NCI-H2107 treated with DMSO at 0.1 percent for 48 hours (cell line): Measurements from ENCODE around the gene ABCB4.
"Not testable (repeated sequence)": the region's sequence is repeated elsewhere in the genome, so short reads cannot be mapped to it uniquely, and the experiment has no call there.

Source experiments
- DNase-seq: peaks from one replicate; lab custom pipeline; 2025; ENCODE audit not compliant: unreplicated experiment; lab: John Stamatoyannopoulos, UW

ABCB4 gene

DNA sequence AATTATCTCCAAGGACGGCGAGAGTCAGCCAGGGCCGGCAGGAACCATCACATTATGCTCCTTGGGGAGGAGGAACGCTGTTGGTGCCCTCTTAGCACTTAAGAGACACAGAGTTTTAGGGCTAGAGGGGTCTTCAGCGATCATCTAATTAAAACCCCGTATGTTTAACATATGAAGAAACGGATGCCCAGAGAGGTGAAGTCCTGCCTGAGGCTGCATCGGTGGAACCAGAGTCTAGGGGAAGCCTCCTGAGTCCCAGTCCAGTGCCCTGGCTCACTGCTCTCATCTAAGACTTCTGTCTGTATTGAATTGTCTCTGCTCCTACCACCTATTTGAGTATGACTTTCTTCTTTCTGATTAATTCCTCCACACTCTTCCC, 688 bp upstream of the ABCB4 start:
- DNase-seq = no peak

DNA sequence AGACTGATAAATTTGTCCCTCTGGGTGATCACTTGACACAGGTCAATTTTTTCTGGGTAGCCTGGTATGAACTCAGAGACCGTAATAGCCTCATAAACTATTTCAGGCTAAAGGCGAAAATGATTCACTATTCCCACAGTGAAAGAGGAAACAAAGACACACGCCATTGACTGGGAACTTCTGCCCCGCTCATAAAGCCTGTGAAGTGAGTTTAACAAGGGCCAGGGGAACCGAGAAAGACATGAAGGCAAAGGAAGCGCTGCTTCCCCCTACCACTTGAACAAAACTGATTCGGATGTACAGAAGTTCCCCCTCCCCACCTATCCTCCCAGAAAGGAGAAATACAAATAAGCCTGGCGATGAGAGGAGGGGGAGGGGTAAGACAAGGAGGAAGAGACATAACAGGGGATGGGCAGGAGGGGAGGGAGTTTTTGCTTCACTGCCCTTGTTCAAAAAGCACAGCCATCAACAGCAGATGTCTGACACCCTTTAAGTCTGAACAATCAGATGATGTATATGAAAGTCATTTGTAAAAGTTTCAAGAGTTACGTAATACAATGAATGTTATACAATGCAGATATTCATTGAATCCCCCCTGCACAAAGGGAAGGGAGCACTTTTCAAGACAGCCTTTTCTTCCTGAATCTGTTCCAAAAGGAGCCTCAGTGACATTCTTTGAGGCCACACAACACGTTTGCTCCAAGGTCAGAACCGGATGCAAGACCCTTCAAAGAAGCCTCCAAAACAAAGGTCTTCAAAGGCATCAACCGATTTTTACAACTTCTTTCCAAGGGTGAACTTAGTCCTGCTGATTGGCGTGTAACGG, 734 bp downstream of the ABCB4 start:
- no peak for DNase-seq

DNA sequence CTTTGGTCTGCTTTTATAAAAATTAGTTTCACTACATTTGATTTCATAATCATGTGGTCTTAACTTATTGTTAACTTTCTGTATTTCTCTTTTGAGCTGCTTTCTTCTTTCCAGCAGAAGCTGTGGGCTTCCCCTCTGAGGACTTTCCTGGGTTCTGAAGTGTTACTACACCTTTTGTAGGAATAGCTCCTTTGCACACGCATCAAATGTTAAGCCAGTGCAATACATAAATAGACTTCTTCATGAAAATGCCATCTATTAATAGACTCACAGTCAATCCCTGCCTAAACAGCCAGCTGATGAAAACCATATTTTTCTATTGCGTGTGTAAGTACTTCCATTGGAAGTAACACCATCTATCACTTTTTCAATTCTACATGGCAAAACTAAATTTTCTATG, 1.5 kb downstream of the ABCB4 start:
- DNase-seq = no peak

DNA sequence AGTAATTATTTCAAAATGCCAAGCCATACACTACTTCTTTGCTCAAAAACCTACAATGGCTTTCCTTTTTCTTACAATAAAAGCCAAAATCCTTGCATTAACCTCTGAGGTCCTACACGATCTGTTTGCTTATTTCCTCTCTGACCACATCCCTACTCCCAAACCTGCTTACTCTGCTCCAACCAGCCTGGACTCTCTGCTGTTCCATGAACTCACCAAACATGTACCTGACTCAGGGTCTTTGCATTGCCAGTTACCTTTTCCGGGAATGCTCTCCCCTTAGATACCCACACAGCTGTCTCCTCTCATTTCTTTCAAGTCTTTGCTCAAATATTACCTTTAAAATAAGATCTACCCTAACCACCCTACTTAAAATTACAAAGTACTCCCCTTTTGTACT, 2.3 kb downstream of the ABCB4 start:
- DNase-seq = no peak

DNA sequence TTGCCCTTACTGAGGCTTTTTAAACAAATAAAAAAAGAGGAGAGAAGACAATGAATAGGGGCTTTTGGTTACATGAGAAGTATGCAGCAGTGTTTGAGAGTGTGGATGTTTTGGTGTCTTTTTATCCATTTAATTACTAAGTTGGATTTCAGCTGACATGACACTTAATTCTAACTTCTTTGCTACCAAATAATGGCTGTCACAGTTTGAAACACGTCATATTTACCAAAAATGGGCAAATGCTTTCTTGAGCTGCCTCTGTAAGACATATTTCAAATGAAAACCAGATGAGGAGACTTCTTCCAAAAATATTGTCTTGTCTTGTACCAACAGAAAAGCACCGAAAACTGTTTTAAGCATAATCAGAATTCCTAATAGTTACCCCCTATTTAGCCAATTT, 4.0 kb downstream of the ABCB4 start:
- no peak for DNase-seq

DNA sequence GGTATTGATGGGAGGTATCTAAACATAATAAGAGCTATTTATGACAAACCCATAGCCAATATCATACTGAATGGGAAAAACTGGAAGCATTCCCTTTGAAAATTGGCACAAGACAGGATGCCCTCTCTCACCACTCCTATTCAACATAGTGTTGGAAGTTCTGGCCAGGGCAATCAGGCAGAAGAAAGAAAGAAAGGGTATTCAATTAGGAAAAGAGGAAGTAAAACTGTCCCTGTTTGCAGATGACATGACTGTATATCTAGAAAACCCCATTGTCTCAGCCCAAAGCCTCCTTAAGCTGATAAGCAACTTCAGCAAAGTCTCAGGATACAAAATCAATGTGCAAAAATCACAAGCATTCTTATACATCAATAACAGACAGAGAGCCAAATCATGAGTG, 6.3 kb downstream of the ABCB4 start:
- DNase-seq = not testable (repeated sequence)

DNA sequence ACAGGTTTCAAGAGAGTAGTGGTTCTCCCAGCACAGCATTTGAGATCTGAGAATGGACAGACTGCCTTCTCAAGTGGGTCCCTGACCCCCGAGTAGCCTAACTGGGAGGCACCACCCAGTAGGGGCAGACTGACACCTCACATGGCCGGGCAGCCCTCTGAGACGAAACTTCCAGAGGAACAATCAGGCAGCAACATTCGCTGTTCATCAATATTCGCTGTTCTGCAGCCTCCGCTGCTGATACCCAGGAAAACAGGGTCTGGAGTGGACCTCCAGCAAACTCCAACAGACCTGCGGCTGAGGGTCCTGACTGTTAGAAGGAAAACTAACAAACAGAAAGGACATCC, 10.0 kb downstream of the ABCB4 start:
- DNase-seq = not testable (repeated sequence)

DNA sequence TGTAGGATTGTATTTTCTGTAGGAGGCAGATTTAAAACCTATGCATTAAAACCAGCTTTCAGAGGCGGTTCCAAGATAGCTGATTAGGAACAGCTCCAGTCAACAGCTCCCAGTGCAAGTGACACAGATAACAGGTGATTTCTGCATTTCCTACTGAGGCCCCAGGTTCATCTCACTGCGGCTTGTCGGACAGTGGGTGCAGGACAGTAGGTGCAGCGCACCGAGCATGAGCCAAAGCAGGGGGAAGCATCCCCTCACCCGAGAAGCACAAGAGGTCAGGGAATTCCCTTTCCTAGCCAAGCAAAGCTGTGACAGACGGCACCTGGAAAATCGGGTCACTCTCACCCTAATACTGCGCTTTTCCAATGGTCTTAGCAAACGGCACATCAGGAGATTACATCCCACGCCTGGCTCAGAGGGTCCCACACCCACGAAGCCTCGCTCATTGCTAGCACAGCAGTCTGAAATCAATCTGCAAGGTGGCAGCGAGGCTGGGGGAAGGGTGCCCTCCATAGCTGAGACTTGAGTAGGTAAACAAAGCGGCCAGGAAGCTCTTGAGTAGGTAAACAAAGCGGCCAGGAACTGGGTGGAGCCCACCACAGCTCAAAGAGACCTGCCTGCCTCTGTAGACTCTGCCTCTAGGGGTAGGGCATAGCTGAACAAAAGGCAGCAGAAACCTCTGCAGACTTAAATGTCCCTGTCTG, 10.5 kb downstream of the ABCB4 start:
- DNase-seq = not testable (repeated sequence)

DNA sequence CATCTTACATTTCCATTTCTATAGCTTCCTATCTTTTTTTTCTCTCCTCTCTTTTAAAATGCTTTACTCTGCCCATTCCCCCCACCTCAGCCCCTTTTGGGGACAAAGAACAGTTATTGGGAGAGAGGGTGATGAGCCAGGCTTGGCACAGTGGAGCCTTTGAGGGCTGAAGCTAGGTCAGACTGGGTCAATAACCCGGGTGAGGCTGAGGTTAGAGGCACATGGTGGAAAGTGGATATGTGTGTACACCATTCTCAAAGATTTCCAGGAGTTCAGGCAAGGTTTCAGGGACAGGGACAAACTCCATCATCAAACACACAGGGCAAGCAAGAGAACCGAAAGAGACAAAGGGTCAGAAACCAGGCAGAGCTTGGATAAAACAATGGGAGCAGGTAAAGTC, 11.5 kb downstream of the ABCB4 start:
- DNase-seq = no peak

DNA sequence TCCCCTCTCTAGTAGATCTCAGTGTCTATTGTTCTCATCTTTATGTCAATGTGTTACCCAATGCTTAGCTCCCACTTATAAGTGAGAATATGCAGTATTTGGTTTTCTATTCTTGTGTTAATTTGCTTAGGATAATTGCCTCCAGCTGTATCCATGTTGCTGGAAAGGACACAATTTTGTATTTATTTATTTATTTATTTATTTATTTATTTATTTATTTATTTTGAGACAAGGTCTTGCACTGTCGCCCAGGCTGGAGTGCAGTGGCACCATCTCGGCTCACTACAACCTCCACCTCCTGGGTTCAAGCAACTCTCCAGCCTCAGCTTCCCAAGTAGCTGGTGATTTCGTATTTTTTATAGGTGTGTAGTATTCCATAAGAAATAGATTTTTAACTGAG, 15.0 kb downstream of the ABCB4 start:
- not testable (repeated sequence) for DNase-seq

DNA sequence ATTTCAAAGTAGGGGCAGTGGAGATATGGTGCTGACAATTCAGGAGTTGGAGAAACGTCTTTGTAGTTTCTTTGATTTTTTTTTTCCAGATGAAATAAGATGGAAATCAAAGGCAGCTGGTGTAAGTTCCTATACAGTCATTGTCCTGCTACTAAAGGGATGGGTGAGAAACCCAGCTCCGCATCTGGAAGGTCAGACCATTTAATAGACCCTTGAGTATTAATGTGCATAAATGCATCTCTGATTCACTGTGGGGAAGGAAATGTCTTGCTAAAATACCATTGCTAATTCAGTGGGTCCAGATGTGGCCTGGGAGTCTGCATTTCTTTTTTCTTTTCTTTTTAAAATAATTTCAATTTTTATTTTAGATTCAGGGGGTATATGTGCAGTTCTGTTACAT, 15.5 kb downstream of the ABCB4 start:
- no peak for DNase-seq

DNA sequence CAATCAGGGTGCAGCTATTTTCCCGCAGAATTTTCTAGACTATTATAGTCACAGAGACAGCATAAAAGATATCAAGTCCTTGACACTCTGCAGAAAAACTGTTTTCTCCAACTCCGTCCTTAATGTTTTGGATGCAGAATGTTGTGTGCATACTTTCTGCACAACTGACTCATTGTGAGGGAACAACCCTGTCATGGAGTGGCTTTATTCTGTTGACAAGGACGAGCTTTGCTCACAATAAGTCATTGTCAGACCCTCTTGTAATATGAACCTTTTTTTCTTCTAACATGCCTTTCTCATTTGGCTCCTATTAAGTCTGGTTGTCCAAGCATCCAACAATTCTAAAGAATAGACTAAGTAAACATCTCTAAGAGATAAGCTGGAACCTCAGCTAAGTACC, 17.3 kb downstream of the ABCB4 start:
- no peak for DNase-seq

DNA sequence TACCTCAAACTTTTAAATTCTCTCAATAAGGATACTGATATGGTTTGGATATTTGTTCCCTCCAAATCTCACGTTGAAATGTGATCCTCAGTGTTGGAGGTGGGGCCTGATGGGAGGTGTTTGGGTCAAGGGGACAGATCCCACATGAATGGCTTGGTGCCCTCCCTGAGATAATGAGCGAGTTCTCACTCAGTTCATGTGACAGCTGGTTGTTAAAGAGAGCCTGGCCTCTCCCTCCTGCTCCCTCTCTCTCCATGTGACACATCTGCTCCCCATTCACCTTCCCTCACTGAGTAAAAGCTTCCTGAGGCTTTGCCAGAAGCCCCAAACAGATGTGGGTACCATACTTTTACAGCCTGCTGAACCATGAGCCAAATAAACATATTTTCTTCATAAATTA, 19.2 kb downstream of the ABCB4 start:
- DNase-seq = no peak

DNA sequence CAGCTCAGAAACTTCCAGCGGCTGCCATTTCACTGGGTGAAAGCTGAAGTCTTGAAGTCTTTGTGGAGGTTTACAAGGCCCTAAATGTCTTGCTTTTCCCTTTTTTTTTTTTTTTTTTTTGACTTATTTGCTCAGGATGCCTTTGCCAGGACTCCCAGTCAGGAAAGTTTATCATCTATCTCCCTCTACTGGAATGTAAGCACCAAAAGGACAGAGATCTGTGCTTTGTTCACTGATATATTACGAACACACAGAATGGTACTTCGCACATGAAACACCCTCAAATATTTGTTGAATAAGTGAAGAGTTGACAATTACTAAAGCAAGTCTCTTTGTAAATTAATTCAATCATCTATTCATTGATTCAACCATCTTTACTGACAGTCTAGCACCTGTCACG, 23.2 kb downstream of the ABCB4 start:
- DNase-seq = no peak

DNA sequence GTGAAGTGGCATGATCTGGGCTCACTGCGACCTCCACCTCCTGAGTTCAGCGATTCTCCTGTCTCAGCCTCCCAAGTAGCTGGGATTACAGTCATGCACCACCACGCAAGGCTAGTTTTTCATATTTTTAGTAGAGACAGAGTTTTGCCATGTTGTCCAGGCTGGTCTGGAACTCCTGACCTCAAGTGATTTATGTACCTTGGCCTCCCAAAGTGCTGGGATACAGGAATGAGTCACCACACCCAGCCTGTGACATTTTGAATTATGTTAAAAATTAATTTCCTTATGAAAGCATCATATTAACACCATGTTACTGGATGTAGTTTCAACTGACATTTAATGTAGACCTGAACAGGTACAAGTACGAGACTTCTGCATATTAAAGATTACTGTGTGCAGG, 24.3 kb downstream of the ABCB4 start:
- DNase-seq = no peak

DNA sequence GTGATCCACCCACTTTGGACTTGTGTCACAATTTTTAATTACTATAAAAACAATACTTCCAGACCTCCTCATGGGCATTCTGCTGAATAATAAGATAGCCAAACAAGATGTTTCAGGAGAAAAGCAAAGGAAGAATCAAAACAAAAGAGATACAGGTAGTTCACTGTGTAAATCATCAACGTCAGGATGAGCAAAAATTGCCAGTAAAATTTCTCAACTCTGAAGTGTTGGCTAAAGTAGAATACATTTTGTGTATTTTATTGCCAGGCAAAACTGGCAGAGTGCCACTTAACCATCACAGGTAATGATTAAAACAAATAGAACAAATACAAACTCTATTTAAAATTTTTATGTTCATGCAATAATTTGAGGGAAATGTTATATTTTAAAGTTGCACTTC, 24.8 kb downstream of the ABCB4 start:
- DNase-seq = no peak

DNA sequence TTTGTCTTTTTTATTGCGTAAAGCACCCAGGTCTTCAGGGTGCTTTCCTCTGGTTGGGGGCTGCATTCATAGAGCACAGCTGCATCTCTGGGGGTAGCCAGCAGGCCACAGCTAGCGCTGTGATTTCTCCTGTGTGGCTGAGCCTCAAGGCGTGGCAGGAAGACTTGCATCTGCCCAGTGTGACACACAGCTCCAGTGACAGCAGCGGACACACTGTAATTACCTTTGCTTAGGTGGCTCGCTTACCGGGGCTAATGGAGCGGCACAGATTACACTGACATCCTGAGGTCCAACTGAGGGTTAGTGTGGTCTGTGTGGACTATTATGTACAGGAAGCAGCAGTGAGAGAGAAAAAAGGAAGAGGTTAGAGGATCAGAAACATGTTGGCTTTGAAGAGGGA, 27.1 kb downstream of the ABCB4 start:
- no peak for DNase-seq

DNA sequence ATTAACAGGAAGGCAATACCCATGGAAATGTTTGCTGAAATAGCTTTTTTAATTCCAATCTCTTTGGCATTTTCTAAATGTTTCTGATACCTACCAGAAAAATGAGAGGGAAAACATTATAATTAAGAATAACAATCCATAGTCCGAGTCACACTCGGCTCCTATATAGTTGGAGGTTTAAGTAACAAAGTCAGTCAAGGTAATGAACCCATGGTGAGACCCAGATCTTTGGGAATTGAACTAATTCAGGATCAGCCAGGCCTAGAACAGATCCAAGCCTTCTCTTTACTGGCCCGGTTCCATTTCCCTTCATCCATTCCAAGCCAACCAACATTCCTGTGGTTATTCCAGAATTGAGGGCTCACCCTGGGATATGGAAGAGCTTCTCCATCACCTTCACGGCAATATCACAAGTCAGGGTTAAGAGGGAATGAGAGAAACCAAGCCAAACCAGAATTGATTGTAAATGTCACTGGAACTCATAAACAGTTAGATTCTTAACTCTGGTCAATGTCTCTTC, 28.3 kb downstream of the ABCB4 start:
- no peak for DNase-seq

DNA sequence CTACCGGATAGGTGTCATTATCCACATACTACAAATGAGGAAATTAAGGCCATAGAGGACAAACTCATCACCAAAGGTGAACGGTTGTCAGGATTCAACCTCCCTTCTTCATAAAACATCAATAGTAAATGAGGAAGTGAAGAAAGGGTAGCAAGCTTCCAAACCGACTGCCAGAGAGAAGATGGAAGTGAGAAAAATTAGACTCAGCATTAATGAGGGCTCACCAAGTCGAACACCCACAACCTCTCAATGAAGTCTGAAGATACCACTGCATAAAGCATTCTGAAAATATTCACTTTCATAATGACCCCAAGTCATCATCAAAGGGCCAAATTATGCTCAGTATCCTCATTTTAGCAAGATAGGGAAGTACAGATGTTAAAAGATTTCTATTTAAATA, 29.6 kb downstream of the ABCB4 start:
- DNase-seq = no peak

DNA sequence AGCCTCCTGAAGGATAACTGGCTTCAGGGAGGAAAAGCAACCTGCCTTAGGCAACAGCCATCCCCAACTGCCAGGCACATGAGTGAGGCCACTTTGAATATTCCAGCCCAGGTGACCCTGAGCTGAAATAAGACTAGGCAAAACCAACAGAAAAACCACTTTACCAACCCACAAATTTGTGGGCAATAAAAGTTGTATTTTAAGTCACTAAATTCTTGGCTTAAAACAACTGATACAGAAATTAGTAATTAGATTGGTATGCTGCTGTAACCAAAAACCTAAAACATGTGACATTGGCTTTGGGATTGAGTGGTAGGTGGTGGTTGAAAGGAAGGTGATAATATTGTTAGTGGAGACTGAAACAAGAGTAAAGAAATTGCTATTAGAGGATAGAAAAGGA, 39.9 kb downstream of the ABCB4 start:
- no peak for DNase-seq

DNA sequence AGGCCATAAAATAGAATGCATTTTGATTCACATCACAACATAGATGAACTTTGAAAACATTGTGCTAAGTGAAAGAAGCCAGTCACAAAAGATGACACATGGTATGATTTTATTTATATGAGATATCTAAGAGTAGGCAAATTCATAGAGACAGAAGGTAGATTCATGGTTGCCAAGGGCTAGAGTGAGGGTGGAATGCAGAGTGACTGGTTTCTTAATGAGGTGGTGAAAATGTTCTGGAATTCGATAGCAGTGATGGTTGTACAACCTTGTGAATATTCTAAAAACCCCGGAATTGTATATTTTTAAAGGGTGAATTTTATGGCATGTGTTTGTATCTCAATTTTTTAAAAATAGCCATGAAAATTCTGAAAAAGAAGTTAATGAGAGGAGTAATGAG, 42.9 kb downstream of the ABCB4 start:
- DNase-seq = no peak

DNA sequence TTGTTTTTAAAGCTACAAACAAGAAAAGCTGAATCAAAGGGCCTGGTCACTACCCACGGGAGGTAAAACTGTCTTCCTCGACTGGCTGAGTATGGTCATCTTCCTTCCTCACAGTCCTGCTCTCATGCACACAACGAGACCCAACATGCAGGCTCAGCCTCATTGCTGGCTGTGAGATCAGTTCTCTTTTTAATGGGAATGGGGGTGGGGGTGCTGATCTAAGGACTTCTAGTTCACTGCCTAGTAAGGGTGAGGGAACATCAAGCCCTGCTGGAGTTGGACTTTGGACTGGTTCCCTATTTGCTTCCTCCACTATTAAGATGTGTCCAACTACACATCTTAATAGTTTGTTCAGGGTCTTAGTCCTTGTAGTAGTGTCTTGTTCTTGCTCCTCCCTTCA, 48.2 kb downstream of the ABCB4 start:
- DNase-seq = no peak

DNA sequence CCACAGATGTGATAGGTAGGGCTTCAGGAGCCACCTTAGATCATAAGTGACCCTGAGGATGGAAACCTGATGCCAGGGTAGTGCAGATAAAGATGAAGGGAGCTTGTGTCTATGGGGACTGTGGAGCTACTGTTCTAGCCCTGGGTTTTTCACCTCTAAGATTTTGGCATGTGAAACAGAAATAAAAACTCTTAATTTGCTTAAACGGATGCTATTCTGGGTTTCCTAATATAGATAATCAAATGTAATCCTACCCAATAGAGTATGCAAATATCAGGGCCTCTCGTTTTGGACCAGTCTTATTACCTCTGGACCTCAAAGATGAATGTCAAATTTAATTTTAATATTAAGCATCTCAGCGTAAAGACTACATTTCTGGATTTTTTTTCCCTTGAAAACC, 49.3 kb downstream of the ABCB4 start:
- no peak for DNase-seq
